T-helper 1 cell treated with Interleukin-12 subunit alpha and Interleukin-12 subunit beta and Interleukin-4 antibody, amounts not matched to agents 30 ng/mL and 1 ng/mL, for 36 hours (primary cell): ENCODE data around the gene GPC5. TPM values are rescaled to one million over a fixed set of nuclear protein-coding genes. Genes with fewer than 3 reads are reported as not detected.
"Not testable (repeated sequence)": the region's sequence is repeated elsewhere in the genome, so short reads cannot be mapped to it uniquely, and the experiment has no call there.

Experiments used
- intact Hi-C: fragments of 100-400 bp; cut with micrococcal nuclease; formaldehyde crosslinking; loops from one replicate; pipeline ENCODE4 v1.15.1; 2024
- total RNA-seq: library from RNA; stranded (reverse); gene quantifications from 2 replicates; pipeline ENCODE4 v1.2.3, GENCODE V29; 2022

The GPC5 gene
- total RNA-seq, 1 donor from 2014 or later = 0.22 TPM

GRCh38 chr13:92682832-92683517 lies 1284.6 kb downstream of the GPC5 start:
- intact Hi-C loops = no loop called here

GRCh38 chr13:92694047-92694446 lies 1295.6 kb downstream of the GPC5 start:
- intact Hi-C loops = no loop called here

- intact Hi-C loops = not testable (repeated sequence)
These were observed 1297.4 kb downstream of the GPC5 start for GRCh38 chr13:92695827-92696226.

- intact Hi-C loops = no loop called here
These were observed 1318.3 kb downstream of the GPC5 start for GRCh38 chr13:92716749-92717148.

- intact Hi-C loops = no loop called here
These were observed 1319.4 kb downstream of the GPC5 start for GRCh38 chr13:92717857-92718256.

- intact Hi-C loops = no loop called here
These were observed 1321.4 kb downstream of the GPC5 start for GRCh38 chr13:92719868-92720267.

GRCh38 chr13:92721620-92722019 lies 1323.2 kb downstream of the GPC5 start:
- intact Hi-C loops = no loop called here

GRCh38 chr13:92727118-92727517 lies 1328.7 kb downstream of the GPC5 start:
- intact Hi-C loops = no loop called here

- intact Hi-C loops = no loop called here
These were observed 1335.6 kb downstream of the GPC5 start for GRCh38 chr13:92734068-92734467.

GRCh38 chr13:92734545-92734944 lies 1336.1 kb downstream of the GPC5 start:
- intact Hi-C loops = no loop called here

GRCh38 chr13:92735909-92736308 lies 1337.5 kb downstream of the GPC5 start:
- intact Hi-C loops = no loop called here

- intact Hi-C loops = no loop called here
These were observed 1340.9 kb downstream of the GPC5 start for GRCh38 chr13:92739306-92739818.

- intact Hi-C loops = no loop called here
These were observed 1345.6 kb downstream of the GPC5 start for GRCh38 chr13:92743992-92744391.

GRCh38 chr13:92745258-92745657 lies 1346.8 kb downstream of the GPC5 start:
- intact Hi-C loops = no loop called here

- intact Hi-C loops = not testable (repeated sequence)
These were observed 1354.3 kb downstream of the GPC5 start for GRCh38 chr13:92752705-92753104.

- intact Hi-C loops = no loop called here
These were observed 1363.3 kb downstream of the GPC5 start for GRCh38 chr13:92761710-92762109.

GRCh38 chr13:92767468-92767867 lies 1369.0 kb downstream of the GPC5 start:
- intact Hi-C loops = no loop called here

- intact Hi-C loops = no loop called here
These were observed 1370.2 kb downstream of the GPC5 start for GRCh38 chr13:92768602-92769001.

- intact Hi-C loops = no loop called here
These were observed 1370.6 kb downstream of the GPC5 start for GRCh38 chr13:92769046-92769445.

- intact Hi-C loops = no loop called here
These were observed 1377.2 kb downstream of the GPC5 start for GRCh38 chr13:92775658-92776057.

GRCh38 chr13:92781965-92782690 lies 1383.7 kb downstream of the GPC5 start:
- intact Hi-C loops = no loop called here

- intact Hi-C loops = no loop called here
These were observed 1404.4 kb downstream of the GPC5 start for GRCh38 chr13:92802776-92803175.

GRCh38 chr13:92804346-92804745 lies 1405.9 kb downstream of the GPC5 start:
- intact Hi-C loops = no loop called here
